ENCODE measurements around the gene EMX2. TPM values are rescaled to one million over a fixed set of nuclear protein-coding genes. Genes with fewer than 3 reads are reported as not detected.

The EMX2 gene
- total and polyA plus RNA-seq, 10 of the 15 experiments (the other 5 are each of a cell fraction or from before 2014, with no cell fraction given): 0.12 TPM; not detected in 9

DNA sequence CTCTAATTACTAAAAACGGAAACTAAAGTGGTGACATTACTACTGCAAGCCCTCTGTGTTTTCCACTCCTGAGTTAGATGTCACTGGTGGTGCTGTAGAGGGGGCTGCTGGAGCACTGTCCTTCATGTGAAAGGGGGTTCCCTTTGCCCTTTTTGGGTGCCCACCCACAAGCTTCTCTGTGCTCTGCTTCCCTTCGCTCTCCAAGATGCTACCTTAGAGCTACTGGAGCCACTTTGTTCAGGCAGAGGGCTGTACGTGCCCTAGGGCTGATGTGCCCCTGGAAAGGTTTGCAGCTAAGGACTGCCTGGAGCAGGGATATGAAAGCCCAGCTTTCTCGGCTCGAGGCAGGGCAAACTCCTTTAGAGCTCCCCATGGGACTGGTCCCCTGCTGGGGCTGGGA lies 28.3 kb downstream of the EMX2 start:
- no peaks in the 10 kb centered on the region; a peak in 2 of 4 replicates for H3K27me3 ChIP-seq (replicated peaks in 1 of 2; ENCODE audit: control insufficient read depth in 2 of 2, insufficient read depth in 2 of 2, low read length in 1 of 2)
- no peak overlapping the region for H2AFZ ChIP-seq (ENCODE audit: control insufficient read depth, low read depth, low read length)
- RAD21 ChIA-PET (ENCODE audit: unreplicated experiment): interaction anchor here (0.8 kb wide), 1 partner anchor 83 kb away, joined by 3 read pairs; no protein-coding TSS in a partner anchor
- H3K36me3 ChIP-seq (ENCODE audit: control insufficient read depth in 2 of 2, insufficient read depth in 2 of 2, low read length in 1 of 2): no peaks in the 10 kb centered on the region
- SMC1A ChIA-PET (ENCODE audit: uncharacterized antibody, unreplicated experiment): interaction anchor here (1.1 kb wide), 1 partner anchor 32 kb away, joined by 3 read pairs; no protein-coding TSS in a partner anchor
- H3K79me2 ChIP-seq (ENCODE audit: control insufficient read depth, insufficient read depth, low read length): no peaks in the 10 kb centered on the region
- H3K9me3 ChIP-seq (replicated peaks; ENCODE audit: control insufficient read depth, insufficient read depth, low read length): no peaks in the 10 kb centered on the region
- WGBS (ENCODE audit: insufficient coverage, insufficient replicate concordance, low lambda C conversion rate, missing lambda C conversion rate): 0% methylated on average over 4 of the region's 5 CpGs
- in situ Hi-C loops (cut with MboI): no loop called here
- ATAC-seq (no peak), FAIRE-seq (no peak), DNase-seq (ENCODE audit: low read depth, low spot score) (no peak)
- peaks cover 3% of the 10 kb centered on the region; the same call in 1 of the 2 replicates for H4K20me1 ChIP-seq (ENCODE audit: control insufficient read depth, insufficient read depth)
- H3K4me3 ChIP-seq: no peak overlapping the region
- H3K27ac ChIP-seq (ENCODE audit: control insufficient read depth, insufficient read depth): no peak overlapping the region
- POLR2A ChIA-PET: no interaction called here
- no peak overlapping the region for H3K4me2 ChIP-seq (ENCODE audit: control insufficient read depth, insufficient read depth)
- no TSS peak for BruUV-seq (replicated peaks)
- H3K9ac ChIP-seq (ENCODE audit: control insufficient read depth, insufficient read depth, low read length): no peak overlapping the region
- intact Hi-C loops (cut with micrococcal nuclease; ENCODE audit: unreplicated experiment): no loop called here
- CTCF ChIA-PET: interaction anchor here (0.9 to 1.6 kb wide), 4 partner anchors 8 to 51 kb away, joined by 3 read pairs; no protein-coding TSS in a partner anchor
- H3K4me1 ChIP-seq (ENCODE audit: control insufficient read depth, insufficient read depth, low read length): no peaks in the 10 kb centered on the region
- TF ChIP-seq RBBP5 (conservative IDR thresholded peaks at IDR 0.05) (no peak), CHD1 (IDR thresholded peaks at IDR 0.05; ENCODE audit: low read depth, low read length) (no peak), EP300 (IDR thresholded peaks at IDR 0.05; ENCODE audit: borderline replicate concordance in 1 of 2, control insufficient read depth in 1 of 2, low read depth in 2 of 2, low read length in 2 of 2) (no peak), RB1 (IDR thresholded peaks at IDR 0.05; ENCODE audit: borderline replicate concordance) (no peak), KAT2A (conservative IDR thresholded peaks at IDR 0.05; ENCODE audit: control insufficient read depth, low read depth, low read length) (no peak), SUZ12 (IDR thresholded peaks at IDR 0.05; ENCODE audit: unreplicated experiment) (no peak), YY1 (IDR thresholded peaks at IDR 0.05; ENCODE audit: low read depth, low read length) (no peak), MYC (IDR thresholded peaks at IDR 0.05; ENCODE audit: insufficient read depth, insufficient read length, insufficient replicate concordance, low read length, severe bottlenecking) (no peak), CBX3 (IDR thresholded peaks at IDR 0.05; ENCODE audit: borderline replicate concordance, low read depth) (no peak), CREB1 (IDR thresholded peaks at IDR 0.05; ENCODE audit: low read depth) (no peak), NR2F1 (conservative IDR thresholded peaks at IDR 0.05) (no peak), TCF7 (IDR thresholded peaks at IDR 0.05; ENCODE audit: borderline replicate concordance) (no peak), CHD2 (IDR thresholded peaks at IDR 0.05; ENCODE audit: borderline replicate concordance, low read depth, low read length) (no peak), IKZF1 (conservative IDR thresholded peaks at IDR 0.05) (no peak)
- TF ChIP-seq, protein P1, sequence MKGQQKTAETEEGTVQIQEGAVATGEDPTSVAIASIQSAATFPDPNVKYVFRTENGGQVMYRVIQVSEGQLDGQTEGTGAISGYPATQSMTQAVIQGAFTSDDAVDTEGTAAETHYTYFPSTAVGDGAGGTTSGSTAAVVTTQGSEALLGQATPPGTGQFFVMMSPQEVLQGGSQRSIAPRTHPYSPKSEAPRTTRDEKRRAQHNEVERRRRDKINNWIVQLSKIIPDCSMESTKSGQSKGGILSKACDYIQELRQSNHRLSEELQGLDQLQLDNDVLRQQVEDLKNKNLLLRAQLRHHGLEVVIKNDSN (IDR thresholded peaks at IDR 0.05; ENCODE audit: borderline replicate concordance, extremely low read length, insufficient read depth, low read depth, low read length): no peak
- TF ChIP-seq, protein P2, sequence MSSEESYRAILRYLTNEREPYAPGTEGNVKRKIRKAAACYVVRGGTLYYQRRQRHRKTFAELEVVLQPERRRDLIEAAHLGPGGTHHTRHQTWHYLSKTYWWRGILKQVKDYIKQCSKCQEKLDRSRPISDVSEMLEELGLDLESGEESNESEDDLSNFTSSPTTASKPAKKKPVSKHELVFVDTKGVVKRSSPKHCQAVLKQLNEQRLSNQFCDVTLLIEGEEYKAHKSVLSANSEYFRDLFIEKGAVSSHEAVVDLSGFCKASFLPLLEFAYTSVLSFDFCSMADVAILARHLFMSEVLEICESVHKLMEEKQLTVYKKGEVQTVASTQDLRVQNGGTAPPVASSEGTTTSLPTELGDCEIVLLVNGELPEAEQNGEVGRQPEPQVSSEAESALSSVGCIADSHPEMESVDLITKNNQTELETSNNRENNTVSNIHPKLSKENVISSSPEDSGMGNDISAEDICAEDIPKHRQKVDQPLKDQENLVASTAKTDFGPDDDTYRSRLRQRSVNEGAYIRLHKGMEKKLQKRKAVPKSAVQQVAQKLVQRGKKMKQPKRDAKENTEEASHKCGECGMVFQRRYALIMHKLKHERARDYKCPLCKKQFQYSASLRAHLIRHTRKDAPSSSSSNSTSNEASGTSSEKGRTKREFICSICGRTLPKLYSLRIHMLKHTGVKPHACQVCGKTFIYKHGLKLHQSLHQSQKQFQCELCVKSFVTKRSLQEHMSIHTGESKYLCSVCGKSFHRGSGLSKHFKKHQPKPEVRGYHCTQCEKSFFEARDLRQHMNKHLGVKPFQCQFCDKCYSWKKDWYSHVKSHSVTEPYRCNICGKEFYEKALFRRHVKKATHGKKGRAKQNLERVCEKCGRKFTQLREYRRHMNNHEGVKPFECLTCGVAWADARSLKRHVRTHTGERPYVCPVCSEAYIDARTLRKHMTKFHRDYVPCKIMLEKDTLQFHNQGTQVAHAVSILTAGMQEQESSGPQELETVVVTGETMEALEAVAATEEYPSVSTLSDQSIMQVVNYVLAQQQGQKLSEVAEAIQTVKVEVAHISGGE (CRISPR knock-in tag; IDR thresholded peaks at IDR 0.05): no peak

All from GM12878 (cell line).